IMR-90 (cell line): Measurements from ENCODE around the gene YES1. TPM values are rescaled to one million over a fixed set of nuclear protein-coding genes. Genes with fewer than 3 reads are reported as not detected.

ENCODE experiments used
- ATAC-seq: fragments of 200-7000 bp; cut with Tn5 transposase; 2 replicates; pipeline ENCODE4 v1.9.1; 2020; ENCODE audit warnings: low read depth, mild to moderate bottlenecking, moderate library complexity
- BruUV-seq: library from RNA; stranded (reverse); fragments of 400-500 nt; replicated peaks from 2 replicates; lab custom pipeline; 2021; lab: Mats Ljungman, UMichigan
- CTCF ChIA-PET: fragments of 300-600 bp; formaldehyde crosslinking; extraction: SDS; loops from one replicate; lab custom pipeline; 2021; ENCODE audit warnings: antibody characterized with exemption; lab: Yijun Ruan, JAX
- POLR2A ChIA-PET: fragments of 300-600 bp; sonication (Branson Sonifier 250); formaldehyde crosslinking; loops from one replicate; lab custom pipeline; 2022; ENCODE audit warnings: antibody characterized with exemption; ENCODE audit not compliant: unreplicated experiment; lab: Charles Lee
- DNase-seq: peaks from one replicate; pipeline ENCODE4 v3.0.0; 2013
- H2AFZ ChIP-seq: replicated peaks from 2 replicates; pipeline ENCODE3; 2013; ENCODE audit warnings: low read length, mild to moderate bottlenecking; ENCODE audit not compliant: poor library complexity
- H2AK5ac ChIP-seq: 2 replicates; pipeline ENCODE4 v1.6.1; 2013; ENCODE audit warnings: low read depth, low read length, inconsistent platforms
- H2AK9ac ChIP-seq: replicated peaks from 2 replicates; pipeline ENCODE3; 2013; ENCODE audit warnings: mild to moderate bottlenecking, low read depth, low read length, moderate library complexity; ENCODE audit not compliant: poor library complexity
- H2BK120ac ChIP-seq: 2 replicates; pipeline ENCODE4 v1.6.1; 2013; ENCODE audit warnings: low read depth, low read length, inconsistent platforms
- H2BK15ac ChIP-seq: 3 replicates; pipeline ENCODE4 v1.6.1; 2013; ENCODE audit warnings: low read depth, low read length, inconsistent platforms
- H2BK20ac ChIP-seq: 2 replicates; pipeline ENCODE4 v1.6.1; 2013; ENCODE audit warnings: low read depth, mild to moderate bottlenecking, inconsistent platforms, low read length, moderate library complexity
- H2BK5ac ChIP-seq: 2 replicates; pipeline ENCODE4 v1.6.1; 2013; ENCODE audit warnings: mild to moderate bottlenecking, low read depth, low read length, inconsistent platforms; ENCODE audit not compliant: poor library complexity, severe bottlenecking
- H3K14ac ChIP-seq: replicated peaks from 2 replicates; pipeline ENCODE4 v1.6.1; 2013; ENCODE audit warnings: low read depth, low read length, inconsistent platforms
- H3K18ac ChIP-seq: 2 replicates; pipeline ENCODE4 v1.6.1; 2013; ENCODE audit warnings: low read depth, low read length, control low read depth
- H3K23ac ChIP-seq: 2 replicates; pipeline ENCODE4 v1.6.1; 2013; ENCODE audit warnings: low read depth, low read length, inconsistent platforms
- H3K27ac ChIP-seq: 2 replicates; pipeline ENCODE4 v1.5.1; 2013; ENCODE audit warnings: mild to moderate bottlenecking, control low read depth, low read length; ENCODE audit not compliant: insufficient read depth
- H3K27me3 ChIP-seq: 2 replicates; pipeline ENCODE4 v1.6.1; 2013; ENCODE audit warnings: low read length; ENCODE audit not compliant: control insufficient read depth, insufficient read depth
- H3K36me3 ChIP-seq: 2 replicates; pipeline ENCODE4 v1.6.1; 2013; ENCODE audit warnings: low read length, mixed read lengths; ENCODE audit not compliant: control insufficient read depth, insufficient read depth
- H3K4ac ChIP-seq: 2 replicates; pipeline ENCODE4 v1.6.1; 2013; ENCODE audit warnings: low read depth, low read length, inconsistent platforms
- H3K4me1 ChIP-seq: 2 replicates; pipeline ENCODE4 v1.6.1; 2013; ENCODE audit warnings: low read length, mixed read lengths; ENCODE audit not compliant: control insufficient read depth, insufficient read depth
- H3K4me2 ChIP-seq: 2 replicates; pipeline ENCODE4 v1.6.1; 2013; ENCODE audit warnings: low read depth, mild to moderate bottlenecking, control low read depth, low read length, moderate library complexity
- H3K4me3 ChIP-seq: 2 replicates; pipeline ENCODE4 v1.5.1; 2013; ENCODE audit warnings: low read depth, mild to moderate bottlenecking, control low read depth, low read length, moderate library complexity; ENCODE audit not compliant: insufficient read depth
- H3K56ac ChIP-seq: 2 replicates; pipeline ENCODE4 v1.6.1; 2013; ENCODE audit warnings: low read length, inconsistent platforms; ENCODE audit not compliant: insufficient read depth; ENCODE audit errors: extremely low read depth
- H3K79me1 ChIP-seq, 2 experiments: 2 replicates each; pipeline ENCODE4 v1.6.1; 2013; ENCODE audit warnings: low read length in 2 of 2, inconsistent platforms in 1 of 2, low read depth in 1 of 2
- H3K9ac ChIP-seq: 2 replicates; pipeline ENCODE4 v1.6.1; 2013; ENCODE audit warnings: low read depth, low read length, control low read depth
- H3K9me1 ChIP-seq: 2 replicates; pipeline ENCODE4 v1.6.1; 2013; ENCODE audit warnings: low read length, inconsistent platforms; ENCODE audit not compliant: insufficient read depth
- H3K9me3 ChIP-seq: 2 replicates; pipeline ENCODE4 v1.6.1; 2013; ENCODE audit warnings: low read length; ENCODE audit not compliant: control insufficient read depth, insufficient read depth
- H4K20me1 ChIP-seq: 2 replicates; pipeline ENCODE4 v1.6.1; 2013; ENCODE audit warnings: low read length, inconsistent platforms; ENCODE audit not compliant: insufficient read depth
- H4K5ac ChIP-seq: 2 replicates; pipeline ENCODE4 v1.6.1; 2013; ENCODE audit warnings: mild to moderate bottlenecking, low read depth, low read length, control low read depth
- H4K8ac ChIP-seq, 2 experiments: 2 replicates each; pipeline ENCODE4 v1.6.1; 2013; ENCODE audit warnings: low read depth in 2 of 2, low read length in 2 of 2, control low read depth in 1 of 2, inconsistent platforms in 1 of 2
- H4K91ac ChIP-seq: 2 replicates; pipeline ENCODE4 v1.6.1; 2013; ENCODE audit warnings: low read depth, low read length, inconsistent platforms; ENCODE audit not compliant: insufficient read depth
- BHLHE40 ChIP-seq: fragments of 150-350 bp; IDR thresholded peaks from 2 replicates; pipeline ENCODE4 v1.6.1; 2016; ENCODE audit warnings: mild to moderate bottlenecking, low read depth, low read length
- CEBPB ChIP-seq: IDR thresholded peaks from 2 replicates; pipeline ENCODE4 v1.6.1; 2012; ENCODE audit warnings: low read depth, low read length, improper control_type of control experiment
- CHD1 ChIP-seq: IDR thresholded peaks from 2 replicates; pipeline ENCODE4 v1.6.1; 2012; ENCODE audit warnings: low read depth, low read length, improper control_type of control experiment
- CTCF ChIP-seq: conservative IDR thresholded peaks from 2 replicates; pipeline ENCODE4 v1.5.1; 2012; ENCODE audit warnings: mild to moderate bottlenecking, low read depth, low read length, improper control_type of control experiment
- ELK1 ChIP-seq: fragments of 150-350 bp; IDR thresholded peaks from 2 replicates; pipeline ENCODE4 v1.6.1; 2016; ENCODE audit warnings: low read depth, mild to moderate bottlenecking, low read length, moderate library complexity, borderline replicate concordance
- FOS ChIP-seq: fragments of 150-350 bp; IDR thresholded peaks from 2 replicates; pipeline ENCODE4 v1.6.1; 2016; ENCODE audit warnings: low read depth, low read length
- MAZ ChIP-seq: IDR thresholded peaks from 2 replicates; pipeline ENCODE4 v1.6.1; 2012; ENCODE audit warnings: low read depth, mild to moderate bottlenecking, low read length, improper control_type of control experiment, moderate library complexity, borderline replicate concordance
- MXI1 ChIP-seq: IDR thresholded peaks from 2 replicates; pipeline ENCODE4 v1.6.1; 2012; ENCODE audit warnings: low read depth, mild to moderate bottlenecking, low read length, moderate library complexity, borderline replicate concordance
- NFE2L2 ChIP-seq: fragments of 150-350 bp; IDR thresholded peaks from 2 replicates; pipeline ENCODE4 v1.6.1; 2016; ENCODE audit warnings: low read depth, mild to moderate bottlenecking, low read length
- POLR2A ChIP-seq: IDR thresholded peaks from 2 replicates; pipeline ENCODE4 v1.6.1; 2012; ENCODE audit warnings: mild to moderate bottlenecking, low read depth, low read length
- RAD21 ChIP-seq: IDR thresholded peaks from 2 replicates; pipeline ENCODE4 v1.6.1; 2012; ENCODE audit warnings: low read length, improper control_type of control experiment
- RCOR1 ChIP-seq: IDR thresholded peaks from 2 replicates; pipeline ENCODE4 v1.6.1; 2012; ENCODE audit warnings: mild to moderate bottlenecking, low read length, improper control_type of control experiment; ENCODE audit not compliant: insufficient replicate concordance
- RFX5 ChIP-seq: IDR thresholded peaks from 2 replicates; pipeline ENCODE4 v1.8.0; 2012; ENCODE audit warnings: low read depth, mild to moderate bottlenecking, low read length, moderate library complexity
- SMC3 ChIP-seq: fragments of 150-350 bp; IDR thresholded peaks from 2 replicates; pipeline ENCODE4 v1.6.1; 2016; ENCODE audit warnings: low read depth, mild to moderate bottlenecking, antibody characterized with exemption, low read length, moderate library complexity
- USF2 ChIP-seq: fragments of 150-350 bp; IDR thresholded peaks from 2 replicates; pipeline ENCODE4 v1.6.1; 2017; ENCODE audit warnings: mild to moderate bottlenecking, antibody characterized with exemption, low read length, low read depth
- WGBS, 2 experiments: methylation state at CpG; one replicate each; pipeline versions ENCODE4 v1.1.5 to v1.1.7; 2013; ENCODE audit warnings: missing lambda C conversion rate in 2 of 2; ENCODE audit not compliant: insufficient read length in 1 of 2; ENCODE audit errors: extremely low coverage in 2 of 2; 5-methylcytosine and 5-hydroxymethylcytosine counted together
- dilution Hi-C: fragments of 300-500 bp; cut with HindIII; formaldehyde crosslinking; loops from one replicate; pipeline ENCODE4 v1.14.3; 2018; ENCODE audit warnings: low sequenced_read_pairs; ENCODE audit not compliant: unreplicated experiment
- in situ Hi-C: fragments of 300-500 bp; cut with MboI; formaldehyde crosslinking; loops from 3 replicates; pipeline ENCODE4 v1.14.3; 2019; ENCODE audit warnings: low sequenced_read_pairs, inconsistent platforms, mixed read lengths
- intact Hi-C: fragments of 100-400 bp; cut with micrococcal nuclease; formaldehyde crosslinking; loops from 2 replicates; pipeline ENCODE4 v1.10.0; 2022
- polyA plus RNA-seq, 3 experiments: library from polyadenylated mRNA; depleted of rRNA; stranded (reverse); fragments of >200 nt; gene quantifications; 2 replicates each; pipeline ENCODE4 v1.2.3, GENCODE V29; 2012; ENCODE audit warnings: low replicate concordance in 1 of 3
- total RNA-seq: library from RNA; depleted of rRNA; stranded (reverse); fragments of >200 nt; gene quantifications from 2 replicates; pipeline ENCODE4 v1.2.3, GENCODE V29; 2012

Gene YES1
- total and polyA plus RNA-seq, 2 of the 4 experiments (the other 2 are of a cell fraction) = 16.7 to 62.0 TPM

- in situ Hi-C loops (no loop called here), dilution Hi-C loops (no loop called here), intact Hi-C loops (no loop called here)
- H3K36me3 ChIP-seq = no peaks in the 10 kb centered on the region
- H2AK9ac ChIP-seq = no peak overlapping the region
- H2BK15ac ChIP-seq = no peak overlapping the region
- no peak overlapping the region for H4K91ac ChIP-seq
- peaks cover 10% of the 10 kb centered on the region for H4K20me1 ChIP-seq
- ATAC-seq (no peak), DNase-seq (no peak)
- no peak for TF ChIP-seq SMC3
- no peak for TF ChIP-seq CEBPB
- no peak for TF ChIP-seq BHLHE40
- TF ChIP-seq CHD1 = no peak
- TF ChIP-seq ELK1 = no peak
- no peak for TF ChIP-seq CTCF
- no peak for TF ChIP-seq RAD21
- TF ChIP-seq NFE2L2 = no peak
- no peak for TF ChIP-seq USF2
- no peak for TF ChIP-seq MAZ
- no peak for TF ChIP-seq FOS
- TF ChIP-seq RCOR1 = no peak
- TF ChIP-seq MXI1 = no peak
- TF ChIP-seq POLR2A = no peak
- no peak for TF ChIP-seq RFX5
- H2AFZ ChIP-seq = no peak overlapping the region
- ChIA-PET POLR2A (no interaction called here), CTCF (no interaction called here)
- H3K9ac ChIP-seq = no peak overlapping the region
- H3K4me1 ChIP-seq = peaks cover 2% of the 10 kb centered on the region; the same call in 1 of the 2 replicates
- H3K23ac ChIP-seq = no peak overlapping the region
- 84% methylated on average over 10 of the region's 14 CpGs; no CpG with 5 or more reads in 1 of the 2 experiments for WGBS, 2 experiments
- no peak overlapping the region for H3K27ac ChIP-seq
- H3K4me2 ChIP-seq = no peak overlapping the region
- no peak overlapping the region for H2AK5ac ChIP-seq
- no peak overlapping the region for H3K4ac ChIP-seq
- no TSS peak for BruUV-seq
- peaks cover 3% of the 10 kb centered on the region; the same call in 1 of the 2 replicates for H3K9me1 ChIP-seq
- no peaks in the 10 kb centered on the region for H3K9me3 ChIP-seq
- no peak overlapping the region for H3K18ac ChIP-seq
- peaks cover 21 to 55% of the 10 kb centered on the region in 2 experiments for H3K79me1 ChIP-seq
- no peak overlapping the region for H3K14ac ChIP-seq
- H2BK20ac ChIP-seq = no peak overlapping the region
- no peak overlapping the region for H2BK5ac ChIP-seq
- H3K27me3 ChIP-seq = no peaks in the 10 kb centered on the region
- no peak overlapping the region for H3K4me3 ChIP-seq
- H3K56ac ChIP-seq = no peak overlapping the region
- H4K8ac ChIP-seq = no peak overlapping the region
- H4K5ac ChIP-seq = no peak overlapping the region
- no peak overlapping the region for H2BK120ac ChIP-seq
These were observed 37.9 kb downstream of the YES1 start for GRCh38 chr18:773980-774624.
